PC-9 (cell line): ENCODE results near the gene KCTD12. TPM values are rescaled to one million over a fixed set of nuclear protein-coding genes. Genes with fewer than 3 reads are reported as not detected.
A peak's percentile ranks its signal among the peaks of the same experiment; 100 is the strongest.

Source experiments
- BruUV-seq: library from RNA; stranded (reverse); fragments of 400-500 nt; replicated peaks from 2 replicates; lab custom pipeline; 2021; lab: Mats Ljungman, UMichigan
- CTCF ChIA-PET: fragments of 300-600 bp; sonication (Branson Sonifier 250); formaldehyde crosslinking; loops from one replicate; lab custom pipeline; 2022; ENCODE audit warnings: antibody characterized with exemption; lab: Charles Lee
- POLR2A ChIA-PET: fragments of 300-600 bp; sonication (Branson Sonifier 250); formaldehyde crosslinking; loops from one replicate; lab custom pipeline; 2022; ENCODE audit warnings: antibody characterized with exemption; ENCODE audit not compliant: unreplicated experiment; lab: Charles Lee
- DNase-seq, 2 experiments: peaks; one replicate each; pipeline versions ENCODE4 v3.0.0 to v3.0.0-alpha.2; 2015 to 2022; ENCODE audit warnings: mixed read lengths in 1 of 2
- H2AFZ ChIP-seq: fragments of 200-600 bp; sonication (generic); 2 replicates; pipeline ENCODE4 v1.8.1; 2017; ENCODE audit warnings: antibody characterized with exemption
- H3F3A ChIP-seq: fragments of 200-600 bp; sonication (generic); 2 replicates; pipeline ENCODE4 v1.8.1; 2017; ENCODE audit warnings: antibody characterized with exemption, mild to moderate bottlenecking, low read depth; ENCODE audit not compliant: insufficient read depth
- H3K27ac ChIP-seq: fragments of 200-600 bp; sonication (generic); 2 replicates; pipeline ENCODE4 v1.6.1; 2016; ENCODE audit warnings: mixed run types
- H3K27me3 ChIP-seq: fragments of 200-600 bp; sonication (generic); 2 replicates; pipeline ENCODE4 v1.6.1; 2016; ENCODE audit warnings: low read depth, mixed run types; ENCODE audit not compliant: insufficient read depth
- H3K36me3 ChIP-seq: fragments of 200-600 bp; sonication (generic); 2 replicates; pipeline ENCODE4 v1.6.1; 2016; ENCODE audit warnings: low read depth, mixed run types
- H3K4me1 ChIP-seq: fragments of 200-600 bp; sonication (generic); replicated peaks from 2 replicates; pipeline ENCODE4 v1.6.1; 2016; ENCODE audit warnings: mixed run types; ENCODE audit not compliant: insufficient read depth
- H3K4me2 ChIP-seq: fragments of 200-600 bp; sonication (generic); 2 replicates; pipeline ENCODE4 v1.6.1; 2017; ENCODE audit warnings: mixed run types
- H3K4me3 ChIP-seq: fragments of 200-600 bp; sonication (generic); 2 replicates; pipeline ENCODE4 v1.6.1; 2016; ENCODE audit warnings: mixed run types
- H3K79me2 ChIP-seq: fragments of 200-600 bp; sonication (generic); 2 replicates; pipeline ENCODE4 v1.6.1; 2017; ENCODE audit warnings: low read depth, mixed run types
- H3K9me2 ChIP-seq: fragments of 200-600 bp; sonication (generic); 2 replicates; pipeline ENCODE4 v1.8.1; 2017; ENCODE audit warnings: mild to moderate bottlenecking; ENCODE audit not compliant: insufficient read depth
- H3K9me3 ChIP-seq: fragments of 200-600 bp; sonication (generic); 2 replicates; pipeline ENCODE4 v1.8.1; 2016; ENCODE audit warnings: low read depth; ENCODE audit not compliant: insufficient read depth
- H4K20me1 ChIP-seq: fragments of 200-600 bp; sonication (generic); 2 replicates; pipeline ENCODE4 v1.8.1; 2017; ENCODE audit not compliant: insufficient read depth
- CTCF ChIP-seq: fragments of 200-600 bp; sonication (generic); conservative IDR thresholded peaks from 2 replicates; pipeline ENCODE4 v1.6.1; 2017; ENCODE audit warnings: mixed run types, antibody characterized with exemption, mild to moderate bottlenecking, moderate library complexity
- EZH2 ChIP-seq: fragments of 200-600 bp; sonication (generic); IDR thresholded peaks from 2 replicates; pipeline ENCODE4 v1.8.0; 2017; ENCODE audit warnings: antibody characterized with exemption, low read depth
- intact Hi-C: fragments of 100-400 bp; cut with micrococcal nuclease; formaldehyde crosslinking; loops from one replicate; pipeline ENCODE4 v1.10.0; 2022; ENCODE audit not compliant: unreplicated experiment
- total RNA-seq: library from RNA; stranded (reverse); gene quantifications from 2 replicates; pipeline ENCODE4 v1.2.3, GENCODE V29; 2021

The KCTD12 gene
- total RNA-seq, 1 experiment from 2014 or later, result 0.15 TPM

DNA sequence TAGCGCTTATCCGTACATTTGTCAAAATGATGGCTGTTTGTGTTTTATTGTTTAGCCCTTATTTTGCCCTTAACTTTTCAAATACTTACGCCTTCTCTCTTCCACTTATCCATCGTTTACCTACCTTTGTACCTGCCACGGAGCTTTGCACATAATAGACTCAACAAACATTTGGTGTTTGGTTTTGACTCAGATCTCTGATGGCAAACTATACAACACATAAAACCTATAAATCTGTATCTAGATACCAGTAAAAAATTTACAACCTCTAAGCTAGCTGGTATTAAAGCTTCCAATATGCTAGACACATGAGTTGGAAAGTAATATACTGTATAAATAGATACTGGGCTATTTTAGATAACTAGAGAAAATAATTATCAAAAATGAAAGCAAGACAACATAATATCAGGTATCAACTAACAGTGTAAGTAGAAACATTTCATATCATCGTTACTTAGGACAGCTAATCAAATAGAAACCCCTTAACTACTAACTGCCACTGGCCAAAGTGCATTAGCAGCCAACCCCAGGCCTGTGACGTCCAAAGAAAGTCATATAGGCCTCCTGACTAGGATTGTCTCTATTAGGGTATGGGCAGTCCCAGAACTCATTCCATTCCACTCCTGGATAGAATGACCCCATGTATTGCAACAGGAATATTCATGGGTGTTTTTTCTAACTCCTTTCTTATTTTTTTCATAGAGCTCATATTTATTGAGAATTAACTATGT is 53.8 kb downstream of the KCTD12 start:
- Histone ChIP-seq H3K4me3 (no peak overlapping the region), H3K4me2 (no peak overlapping the region), H3K27ac (no peak overlapping the region), H3K27me3 (no peaks in the 10 kb centered on the region), H3K9me2 (no peaks in the 10 kb centered on the region), H2AFZ (0 out of 2 replicates have a peak overlapping the region, but pooled peaks have one; percentile 60), H4K20me1 (no peaks in the 10 kb centered on the region), H3F3A (no peaks in the 10 kb centered on the region), H3K79me2 (no peaks in the 10 kb centered on the region), H3K9me3 (no peaks in the 10 kb centered on the region), H3K36me3 (no peaks in the 10 kb centered on the region), H3K4me1 (no peaks in the 10 kb centered on the region)
- DNase-seq, result no peak
- intact Hi-C loops, result no loop called here
- BruUV-seq, result no TSS peak
- TF ChIP-seq EZH2 (no peak), CTCF (no peak)
- ChIA-PET CTCF (no interaction called here), POLR2A (no interaction called here)

- ChIA-PET CTCF (no interaction called here), POLR2A (no interaction called here)
- H3K27me3 ChIP-seq, result no peaks in the 10 kb centered on the region
- intact Hi-C loops, result no loop called here
- no peak overlapping the region for H2AFZ ChIP-seq
- BruUV-seq, result no TSS peak
- no peaks in the 10 kb centered on the region for H4K20me1 ChIP-seq
- H3K4me2 ChIP-seq, result no peak overlapping the region
- H3K27ac ChIP-seq, result no peak overlapping the region
- no peaks in the 10 kb centered on the region for H3K9me3 ChIP-seq
- TF ChIP-seq EZH2 (no peak), CTCF (no peak)
- no peak overlapping the region for H3K4me3 ChIP-seq
- H3K36me3 ChIP-seq, result no peaks in the 10 kb centered on the region
- H3K9me2 ChIP-seq, result no peaks in the 10 kb centered on the region
- H3K79me2 ChIP-seq, result no peaks in the 10 kb centered on the region
- no peak for DNase-seq
- H3K4me1 ChIP-seq, result no peaks in the 10 kb centered on the region
- H3F3A ChIP-seq, result no peaks in the 10 kb centered on the region
Observed at GRCh38 chr13:76830805-76831204, 55.4 kb downstream of the KCTD12 start.

Other genes starting within 250 kb of the KCTD12 start
- gene ACOD1, start 62.1 kb upstream of the KCTD12 start, total RNA-seq, result not detected in 2 replicates
- 9.2 and 10.7 TPM in 2 replicates for gene CLN5, start 105.7 kb upstream of the KCTD12 start, total RNA-seq
- gene FBXL3, start 140.8 kb upstream of the KCTD12 start, total RNA-seq, result 20.3 and 22.0 TPM in 2 replicates